Gastrocnemius medialis (tissue), 4 donors: ENCODE results near the gene CAMTA1.
"Not testable (repeated sequence)": the region's sequence is repeated elsewhere in the genome, so short reads cannot be mapped to it uniquely, and the experiment has no call there.

Source experiments
- CTCF ChIP-seq, 5 experiments: fragments of 450-650 bp in 3 of 5; fragments of 200-600 bp in 2 of 5; sonication (generic) in 2 of 5; IDR thresholded peaks in 4 of 5; conservative IDR thresholded peaks in 1 of 5; 1 replicate in 4 of 5; 2 replicates in 1 of 5; pipeline ENCODE4 v1.5.1; 2016 to 2019; ENCODE audit warnings: antibody characterized with exemption in 5 of 5, mild to moderate bottlenecking in 3 of 5, moderate library complexity in 3 of 5
- POLR2A ChIP-seq, 2 donors: fragments of 450-650 bp; IDR thresholded peaks; one replicate each; pipeline ENCODE4 v1.6.1; 2017; ENCODE audit warnings: antibody characterized with exemption in 2 of 2, mild to moderate bottlenecking in 2 of 2, moderate library complexity in 2 of 2

- TF ChIP-seq CTCF (IDR thresholded peaks at IDR 0.05 in 4 of 5, conservative IDR thresholded peaks at IDR 0.05 in 1 of 5); POLR2A (IDR thresholded peaks at IDR 0.05): not testable (repeated sequence)
These were observed 42.5 kb upstream of the CAMTA1 start for GRCh38 chr1:6742676-6743188.
